NCI-H1048 (cell line): ENCODE data around the gene UVRAG.
"Not testable (repeated sequence)": the region's sequence is repeated elsewhere in the genome, so short reads cannot be mapped to it uniquely, and the experiment has no call there.

Source experiments
- DNase-seq: peaks from one replicate; lab custom pipeline; 2025; lab: John Stamatoyannopoulos, UW

The UVRAG gene

DNA sequence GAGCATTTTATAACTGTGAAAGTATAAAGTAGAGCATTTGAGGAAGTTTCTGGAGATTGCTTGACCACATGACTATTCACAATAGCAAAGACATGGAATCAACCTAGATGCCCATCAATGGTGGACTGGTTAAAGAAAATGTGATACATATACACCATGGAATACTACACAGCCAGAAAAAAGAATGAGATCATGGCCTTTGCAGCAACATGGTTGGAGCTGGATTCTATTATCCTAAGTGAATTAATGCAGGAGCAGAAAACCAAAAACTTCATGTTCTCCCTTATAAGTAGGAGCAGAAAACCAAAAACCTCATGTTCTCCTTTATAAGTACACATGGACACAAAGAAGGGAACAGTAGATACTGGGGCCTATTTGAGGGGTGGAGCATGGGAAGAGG lies 30.3 kb downstream of the UVRAG start:
- no peak for DNase-seq

DNA sequence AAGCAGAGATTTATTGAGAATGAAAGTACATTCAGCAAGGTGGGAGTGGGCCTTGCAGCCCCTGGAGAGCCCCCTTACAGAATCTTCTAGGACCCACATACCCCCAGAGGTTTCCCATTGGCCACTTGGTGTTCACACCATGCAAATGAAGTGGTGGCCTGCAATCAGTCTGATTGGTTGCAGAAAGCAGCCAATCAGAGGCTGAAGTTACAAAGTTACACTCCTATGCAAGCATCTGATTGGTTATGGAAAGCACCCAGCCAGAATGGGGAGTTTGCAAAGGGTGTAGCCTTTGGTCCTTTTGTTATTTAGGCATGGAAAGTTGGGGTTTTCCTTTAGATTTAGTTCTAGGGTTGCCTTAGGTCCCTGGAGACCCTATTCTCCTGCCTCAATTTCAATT lies 34.9 kb downstream of the UVRAG start:
- no peak for DNase-seq

DNA sequence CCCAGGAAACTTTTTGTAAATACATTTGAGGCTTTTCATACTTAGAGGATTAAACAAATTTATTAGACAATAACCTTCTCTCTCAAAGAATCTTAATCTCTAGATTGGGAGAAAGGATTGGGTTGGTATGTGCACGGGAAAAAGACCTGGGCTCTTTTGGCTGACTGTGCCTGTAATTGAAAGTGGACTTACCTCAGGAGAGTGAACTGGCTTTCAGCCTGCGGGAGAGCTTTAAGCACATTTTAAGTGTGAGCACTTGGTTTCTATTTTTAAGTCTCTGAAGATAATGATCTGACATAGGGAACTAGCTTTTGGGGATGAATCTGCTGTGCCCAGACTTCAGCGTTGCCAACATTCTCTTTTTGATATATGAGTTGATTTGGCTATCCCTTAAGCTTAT lies 35.8 kb downstream of the UVRAG start:
- no peak for DNase-seq

DNA sequence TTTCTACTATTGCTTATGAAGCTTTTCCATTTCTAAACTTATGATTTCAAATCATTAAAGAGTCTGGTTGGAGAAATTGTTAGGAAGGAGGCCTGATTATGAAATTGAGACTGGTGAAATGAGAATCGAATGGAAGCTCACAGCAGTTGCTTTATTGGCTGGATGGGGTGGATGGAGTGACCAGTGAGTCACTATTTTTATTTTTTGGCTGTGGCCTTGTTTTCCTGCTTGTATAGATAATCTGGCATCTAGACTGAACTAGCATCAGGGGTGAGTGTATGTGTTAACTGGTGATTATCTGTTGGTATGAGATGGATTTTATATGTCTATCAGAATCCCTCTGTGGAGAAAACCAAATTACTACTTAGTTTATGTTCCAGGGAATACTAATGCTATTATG lies 36.2 kb downstream of the UVRAG start:
- DNase-seq: no peak

DNA sequence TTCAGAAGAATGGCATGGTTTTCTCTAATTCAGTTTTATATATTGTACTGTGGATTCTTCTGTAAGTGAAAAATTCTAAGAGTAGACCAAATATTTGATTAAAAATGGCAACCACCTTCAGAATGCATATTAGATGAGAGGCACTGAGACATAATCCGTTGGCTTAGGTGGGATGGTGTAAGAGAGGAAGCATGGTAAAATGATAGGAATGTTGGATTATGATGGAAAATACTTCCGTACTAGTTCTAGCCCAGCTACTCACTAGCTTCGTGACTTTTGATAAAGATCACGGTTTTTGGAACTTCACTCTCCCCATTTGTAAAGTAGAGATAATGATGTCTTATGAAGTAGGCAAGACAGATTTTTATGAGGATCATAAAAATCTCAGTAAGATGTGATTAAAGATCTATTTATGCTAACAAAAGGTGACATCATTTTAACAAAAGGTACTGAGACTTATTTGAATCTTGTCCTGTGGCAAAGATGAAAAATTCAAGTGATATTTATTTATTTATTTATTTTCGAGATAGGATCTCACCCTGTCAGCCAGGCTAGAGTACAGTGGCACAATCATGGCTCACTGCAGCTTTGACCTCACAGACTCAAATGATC lies 37.5 kb downstream of the UVRAG start:
- DNase-seq: no peak

DNA sequence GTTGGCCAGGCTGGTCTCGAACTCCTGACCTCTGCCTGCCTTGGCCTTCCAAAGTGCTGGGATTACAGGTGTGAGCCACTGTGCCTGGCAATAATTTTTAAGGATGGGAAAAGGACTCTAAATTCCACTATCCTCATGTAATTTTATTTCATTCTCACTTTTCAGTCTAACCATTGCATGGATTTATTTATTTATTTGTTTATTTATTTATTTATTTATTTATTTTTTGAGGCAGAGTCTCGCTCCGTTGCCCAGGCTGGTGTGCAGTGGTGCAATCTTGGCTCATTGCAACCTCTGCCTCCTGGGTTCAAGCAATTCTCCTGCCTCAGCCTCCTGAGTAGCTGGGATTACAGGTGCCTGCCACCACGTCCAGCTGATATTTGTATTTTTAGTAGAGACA lies 38.6 kb downstream of the UVRAG start:
- not testable (repeated sequence) for DNase-seq

DNA sequence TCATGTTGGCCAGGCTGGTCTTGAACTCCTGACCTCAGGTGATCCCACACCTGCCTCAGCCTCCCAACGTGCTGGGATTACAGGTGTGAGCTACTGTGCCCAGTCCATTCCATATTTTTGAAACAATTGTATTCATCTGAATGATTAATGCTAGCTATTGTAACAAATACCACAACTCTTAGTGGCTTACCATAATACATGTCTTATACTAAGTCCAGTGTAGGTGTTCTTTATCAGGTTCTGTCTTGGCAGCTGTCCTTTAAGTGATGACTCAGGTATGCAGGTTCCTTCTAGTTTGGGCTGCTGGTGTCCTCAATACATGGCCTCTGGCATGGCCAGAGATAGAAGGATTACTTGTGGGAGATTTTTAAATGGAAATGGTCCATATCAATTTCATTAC lies 39.0 kb downstream of the UVRAG start:
- no peak for DNase-seq

DNA sequence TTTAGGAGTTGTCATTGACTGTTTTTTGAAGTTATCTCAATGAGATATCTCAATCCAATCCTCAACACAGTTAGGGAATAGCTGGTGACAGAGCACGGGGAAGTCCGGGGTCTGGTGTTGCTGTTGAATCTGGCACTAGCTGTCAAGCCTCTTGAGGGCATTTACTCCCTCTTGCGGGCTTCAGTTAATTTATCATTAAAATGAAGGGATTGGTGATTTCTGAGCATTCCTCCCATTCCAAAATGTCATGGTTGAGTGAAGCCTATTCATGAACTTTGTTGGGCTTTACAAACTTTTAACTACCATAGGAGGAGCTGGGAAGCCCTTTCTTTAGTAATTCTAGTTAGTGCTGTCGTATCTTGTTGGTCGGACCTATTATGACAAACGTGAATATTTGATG lies 40.2 kb downstream of the UVRAG start:
- DNase-seq: no peak

DNA sequence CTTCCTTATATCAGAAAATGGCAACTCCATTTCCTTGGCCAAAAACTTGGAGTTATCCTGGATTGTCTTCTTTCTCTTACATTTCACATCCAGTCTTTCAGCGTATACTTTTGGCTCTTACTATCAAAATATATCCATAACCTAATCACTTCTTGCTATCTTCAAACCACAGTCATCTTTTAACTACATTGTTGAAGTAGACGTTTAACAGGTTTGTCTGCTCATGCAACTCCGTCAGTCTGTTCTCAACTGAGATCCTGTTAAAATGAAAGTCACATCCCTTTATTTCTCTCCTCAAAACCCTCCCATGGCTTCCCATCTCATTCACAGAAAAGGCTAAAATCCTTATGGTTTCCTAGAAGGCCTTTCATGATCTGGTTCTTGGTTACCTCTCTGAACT lies 41.9 kb downstream of the UVRAG start:
- no peak for DNase-seq

DNA sequence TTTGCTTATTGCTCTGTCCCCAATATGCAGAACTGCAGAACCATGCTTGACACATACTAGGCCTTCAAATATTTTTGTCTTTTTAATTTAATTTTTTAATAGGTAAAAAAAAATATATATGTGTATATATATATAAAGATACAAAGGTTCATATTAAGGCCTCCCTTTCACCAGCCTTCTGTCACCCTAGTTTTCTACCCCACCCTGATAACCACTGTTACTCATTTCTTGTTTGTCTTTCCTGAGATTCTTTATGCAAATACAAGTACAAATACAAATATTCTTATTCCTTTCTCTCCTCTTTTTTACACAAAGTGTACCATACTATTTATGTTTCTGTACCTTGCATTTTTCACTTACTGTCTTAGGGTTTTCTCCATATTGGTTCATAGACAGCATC lies 43.0 kb downstream of the UVRAG start:
- DNase-seq: no peak

DNA sequence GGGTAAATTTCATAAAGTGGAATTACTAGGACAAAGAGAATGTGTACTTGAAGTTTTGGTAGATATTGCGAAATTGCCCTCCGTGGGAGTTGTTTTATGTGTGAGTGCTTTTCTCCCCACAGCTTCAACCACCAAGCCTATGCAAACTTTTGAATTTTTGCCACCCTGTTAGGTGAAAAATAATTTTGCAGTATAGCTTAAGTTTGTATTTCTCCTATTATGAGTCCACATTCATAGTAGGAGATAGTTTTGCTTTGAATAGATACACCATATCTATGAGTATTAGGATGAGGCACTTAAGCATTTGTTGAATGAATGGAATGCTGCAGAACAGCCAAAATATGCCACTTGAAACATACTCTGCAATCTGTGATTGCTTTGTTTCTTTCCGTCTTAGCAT lies 43.6 kb downstream of the UVRAG start:
- DNase-seq: no peak

DNA sequence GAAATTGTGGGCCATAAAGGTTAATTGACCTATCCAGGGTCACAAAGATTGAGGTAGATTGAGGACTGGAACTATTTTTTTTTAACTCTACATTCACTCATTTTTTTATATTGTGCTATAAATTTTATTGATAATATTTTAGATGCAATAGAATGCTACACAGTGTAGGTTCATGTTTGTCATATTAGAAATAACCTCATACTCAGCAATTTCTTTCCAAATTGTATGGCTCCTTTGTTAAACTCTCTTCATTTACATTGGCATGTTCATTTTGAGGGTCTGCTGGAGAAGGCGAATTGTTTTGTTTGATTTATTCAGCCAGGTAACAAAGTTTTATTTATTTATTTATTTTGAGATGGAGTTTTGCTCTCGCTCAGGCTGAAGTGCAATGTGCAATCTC lies 44.6 kb downstream of the UVRAG start:
- no peak for DNase-seq

DNA sequence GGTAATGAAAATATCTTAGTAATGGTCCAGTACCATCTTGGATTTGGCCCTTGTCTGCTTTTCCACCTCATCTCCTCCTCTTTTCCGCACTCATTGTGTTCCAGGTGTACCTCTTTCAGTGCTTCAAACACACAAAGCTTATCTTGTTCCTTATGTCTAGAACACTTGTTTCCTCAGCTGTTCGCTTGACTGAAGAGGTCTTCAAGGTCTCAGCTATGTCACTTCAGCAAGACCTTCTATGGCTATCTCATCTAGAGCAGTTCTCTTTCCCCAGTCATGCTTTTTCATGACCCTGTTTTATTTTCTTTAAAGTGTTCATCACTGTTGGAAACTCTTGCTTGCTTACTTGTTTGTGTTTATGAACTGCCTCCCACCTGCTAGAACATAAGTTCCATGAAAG lies 47.4 kb downstream of the UVRAG start:
- no peak for DNase-seq

DNA sequence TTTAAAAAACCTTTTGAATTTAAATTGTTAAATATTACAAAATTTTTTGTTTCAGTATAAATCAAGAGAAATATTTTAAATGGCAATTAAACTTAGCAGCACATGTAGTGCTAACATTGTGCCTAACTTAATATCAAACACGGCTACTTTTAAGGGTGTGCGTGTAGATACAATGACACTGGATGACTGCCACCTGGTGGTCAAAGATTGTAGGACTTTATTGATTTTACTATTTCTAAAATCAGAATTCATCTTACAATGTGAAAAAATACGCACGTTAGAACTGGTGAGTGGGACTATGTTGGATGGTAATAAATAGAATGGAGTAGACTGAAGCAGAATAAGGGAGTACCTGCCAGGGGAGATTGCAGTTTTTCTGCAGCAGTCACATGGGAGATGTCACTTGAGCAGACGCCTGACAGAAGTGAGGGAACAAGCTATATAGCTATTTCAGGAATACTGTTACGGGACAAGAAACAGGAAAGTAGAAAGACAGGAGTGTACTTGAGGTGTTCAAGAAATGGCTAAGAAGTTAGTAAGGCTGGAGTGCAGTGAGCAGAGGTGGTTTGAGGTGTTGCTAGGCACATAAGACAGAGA lies 52.9 kb downstream of the UVRAG start:
- no peak for DNase-seq

DNA sequence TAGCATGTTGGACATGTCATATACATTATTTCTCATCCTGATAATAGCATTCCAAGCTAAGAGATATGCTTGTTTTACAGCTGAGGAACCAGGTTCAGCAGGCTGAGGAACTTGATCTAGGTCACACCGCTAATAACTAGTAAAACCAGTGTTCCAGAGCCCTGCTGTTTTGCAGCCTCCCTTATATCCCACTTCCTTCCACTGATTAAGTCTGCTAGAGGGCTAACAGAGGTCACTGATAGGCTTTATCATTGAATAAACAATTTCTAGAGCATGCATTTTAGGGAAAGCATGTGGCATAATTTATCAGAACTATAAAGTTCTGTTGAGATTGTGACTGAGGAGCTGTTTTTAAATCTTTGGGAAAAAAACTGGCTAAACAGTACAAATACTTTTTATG lies 54.0 kb downstream of the UVRAG start:
- no peak for DNase-seq

DNA sequence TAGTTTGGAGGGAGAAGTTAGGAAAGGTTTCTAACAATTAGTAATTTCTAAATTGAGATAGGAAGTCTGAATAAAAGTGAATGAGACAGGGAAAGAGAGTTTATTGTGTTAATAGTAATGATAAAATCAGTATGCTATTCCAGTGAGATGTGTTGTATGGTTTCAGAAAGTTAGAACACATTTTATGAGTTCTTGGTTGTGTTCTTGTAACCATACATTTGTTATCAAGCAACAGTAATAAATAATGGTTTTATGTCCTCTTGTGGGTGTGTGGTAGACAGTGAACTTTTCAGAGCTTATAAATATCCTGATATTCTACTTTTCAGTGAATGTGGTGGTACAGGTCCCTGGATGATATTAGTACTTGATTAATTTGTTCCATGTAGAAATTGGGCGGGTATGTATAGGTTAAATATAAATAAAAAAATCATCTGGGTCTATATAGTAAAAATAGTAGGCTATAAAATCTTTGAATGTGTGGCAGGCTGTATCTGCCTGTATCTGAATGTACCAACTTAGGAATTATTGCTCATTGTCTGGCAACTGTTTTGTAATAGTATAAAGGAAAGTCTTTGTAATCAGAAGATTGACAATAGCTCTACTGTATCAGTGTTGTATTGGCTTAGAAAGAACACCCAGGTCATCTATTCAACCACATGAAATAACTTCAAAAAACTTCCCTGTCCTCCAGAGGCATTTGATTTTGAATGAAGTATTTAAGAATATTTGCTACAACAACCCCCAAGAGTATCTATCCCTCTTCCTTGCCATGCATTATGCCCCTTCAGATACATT lies 54.8 kb downstream of the UVRAG start:
- no peak for DNase-seq

DNA sequence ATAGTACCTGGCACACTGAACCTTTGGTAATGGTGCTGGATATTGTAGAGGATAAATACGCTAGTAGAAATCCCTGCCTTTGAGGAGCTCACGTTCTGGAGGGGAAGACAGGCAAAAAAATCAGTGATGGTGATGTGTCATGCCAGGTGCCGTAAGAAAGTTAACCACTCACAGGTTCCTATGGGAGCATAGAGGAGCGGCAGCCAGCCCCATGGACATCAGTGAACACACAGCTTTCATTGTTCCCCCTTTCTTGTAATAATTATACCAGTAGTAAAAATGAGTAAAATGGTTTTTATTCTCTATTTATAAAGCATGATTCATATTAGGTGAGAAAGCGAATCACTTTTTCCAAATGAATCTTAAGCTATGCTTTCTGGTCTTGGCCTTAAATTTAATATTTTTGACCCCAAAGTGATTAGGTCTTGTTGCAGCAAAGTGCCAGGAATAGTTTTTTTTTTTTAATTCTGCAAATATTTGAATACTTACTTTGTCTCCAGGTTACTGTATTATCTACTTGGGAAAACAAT lies 57.9 kb downstream of the UVRAG start:
- no peak for DNase-seq

DNA sequence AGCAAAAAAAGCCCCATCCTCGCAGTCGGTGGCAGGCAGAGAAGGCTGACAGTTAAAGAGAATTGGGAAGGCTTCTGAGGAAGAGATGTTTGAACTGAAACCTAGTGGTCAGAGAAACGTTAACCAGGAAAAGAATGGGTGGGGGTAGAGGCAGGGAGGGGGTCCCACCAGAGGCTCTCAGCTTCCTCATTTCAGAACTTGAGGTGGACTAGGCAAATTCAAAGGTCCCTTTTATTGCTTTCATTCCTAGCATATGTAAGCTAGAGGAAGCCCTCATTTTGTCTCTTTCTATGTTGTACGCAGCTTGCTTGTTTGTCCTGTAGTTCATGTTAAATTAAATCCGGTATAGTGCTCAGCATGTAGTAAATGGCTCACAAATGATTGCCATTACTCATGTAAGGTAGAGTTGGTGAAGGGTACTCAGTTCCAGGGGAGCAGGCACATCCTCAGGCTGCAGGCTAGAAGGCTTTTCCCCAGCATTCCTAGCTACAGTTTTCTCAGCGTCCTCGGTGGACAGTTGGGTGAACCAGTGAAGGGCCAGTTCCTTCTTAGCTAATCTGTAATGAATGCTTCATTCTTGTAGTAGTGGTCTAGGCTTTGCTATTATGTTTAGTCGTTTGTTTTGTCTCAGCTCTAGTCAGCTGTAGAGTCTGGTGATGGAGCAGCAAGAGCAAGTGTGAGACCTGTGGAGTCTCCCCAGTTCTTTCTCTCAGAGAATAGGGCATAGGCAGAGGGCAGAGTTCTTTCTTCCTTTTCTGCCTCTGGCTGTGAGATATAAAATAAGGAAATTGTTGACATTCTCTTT lies 58.6 kb downstream of the UVRAG start:
- DNase-seq: no peak

DNA sequence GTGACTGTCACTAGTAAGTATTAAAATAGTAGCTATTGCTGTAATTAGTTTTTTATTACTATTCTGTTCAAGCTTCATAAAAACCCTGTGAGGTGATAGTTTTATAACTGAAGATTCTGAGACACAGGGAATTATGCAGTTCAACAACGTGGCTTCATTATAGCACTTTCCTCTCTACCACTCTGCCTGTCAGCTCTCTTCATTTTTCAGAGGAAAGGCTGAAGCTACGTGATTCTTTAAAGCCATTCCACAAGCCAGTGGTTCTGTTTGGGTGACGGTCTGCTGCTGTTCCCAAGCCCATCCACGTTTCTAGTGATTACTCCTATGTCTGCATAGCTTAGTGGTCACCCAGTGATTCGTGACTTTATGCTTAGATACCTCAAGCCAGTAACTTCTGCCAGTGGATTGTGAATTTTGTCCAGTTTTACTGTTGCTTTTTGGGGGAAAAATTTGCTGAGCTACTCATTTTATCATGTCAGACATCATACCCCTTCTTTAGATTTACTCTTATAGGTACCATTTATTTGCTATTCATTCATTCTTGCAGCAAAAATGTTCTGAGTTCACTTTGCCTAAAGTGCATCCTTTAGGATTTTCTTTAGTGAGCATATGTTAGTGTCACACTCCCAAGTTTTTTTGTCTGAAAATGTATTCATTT lies 59.8 kb downstream of the UVRAG start:
- no peak for DNase-seq

DNA sequence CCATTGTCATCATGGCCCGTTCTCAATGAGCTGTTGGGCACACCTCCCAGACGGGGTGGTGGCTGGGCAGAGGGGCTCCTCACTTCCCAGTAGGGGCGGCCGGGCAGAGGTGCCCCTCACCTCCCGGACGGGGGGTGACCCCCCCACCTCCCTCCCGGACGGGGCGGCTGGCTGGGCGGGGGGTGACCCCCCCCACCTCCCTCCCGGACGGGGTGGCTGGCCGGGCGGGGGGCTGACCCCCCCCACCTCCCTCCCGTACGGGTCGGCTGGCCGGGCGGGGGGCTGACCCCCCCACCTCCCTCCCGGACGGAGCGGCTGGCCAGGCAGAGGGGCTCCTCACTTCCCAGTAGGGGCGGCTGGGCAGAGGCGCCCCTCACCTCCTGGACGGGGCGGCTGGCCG lies 62.3 kb downstream of the UVRAG start:
- not testable (repeated sequence) for DNase-seq

DNA sequence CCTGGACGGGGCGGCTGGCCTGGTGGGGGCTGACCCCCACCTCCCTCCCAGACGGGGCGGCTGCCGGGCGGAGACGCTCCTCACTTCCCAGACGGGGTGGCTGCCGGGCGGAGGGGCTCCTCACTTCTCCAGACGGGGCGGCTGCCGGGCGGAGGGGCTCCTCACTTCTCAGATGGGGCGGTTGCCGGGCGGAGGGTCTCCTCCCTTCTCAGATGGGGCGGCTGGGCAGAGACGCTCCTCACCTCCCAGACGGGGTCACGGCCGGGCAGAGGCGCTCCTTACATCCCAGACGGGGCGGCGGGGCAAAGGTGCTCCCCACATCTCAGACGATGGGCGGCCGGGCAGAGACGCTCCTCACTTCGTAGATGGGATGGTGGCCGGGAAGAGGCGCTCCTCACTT lies 62.9 kb downstream of the UVRAG start:
- DNase-seq: not testable (repeated sequence)

DNA sequence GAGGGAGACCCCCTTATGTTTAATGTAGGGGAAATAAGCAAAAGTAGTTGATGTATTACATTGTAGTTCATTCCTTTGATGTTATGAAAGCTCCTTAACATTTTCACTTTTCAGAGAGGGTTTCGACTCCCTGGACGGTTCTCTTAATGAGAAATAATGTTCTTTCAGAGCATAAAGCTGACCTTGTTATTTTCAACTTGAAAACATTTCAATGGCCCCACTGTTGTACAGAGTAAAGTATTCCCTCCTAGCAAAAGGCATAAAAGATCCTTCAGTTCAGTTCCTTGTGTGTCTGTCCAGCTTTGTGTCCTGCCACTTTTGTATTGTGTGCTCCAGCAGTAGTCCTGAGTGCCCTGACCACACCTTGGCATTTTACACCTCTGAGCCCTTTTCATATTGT lies 63.9 kb downstream of the UVRAG start:
- no peak for DNase-seq
